GM21526 (cell line): Measurements from ENCODE around the gene GTF2A2.
"Not testable (repeated sequence)": the region's sequence is repeated elsewhere in the genome, so short reads cannot be mapped to it uniquely, and the experiment has no call there.

Experiments
- ATAC-seq: cut with Tn5 transposase; IDR thresholded peaks from one replicate; pipeline ENCODE4 v1.9.1; 2021; ENCODE audit warnings: moderate library complexity; ENCODE audit not compliant: unreplicated experiment, low FRiP score

Gene GTF2A2

GRCh38 chr15:59656897-59657634, at the start of gene GTF2A2:
Gene GTF2A2 (minus strand): TSS chr15:59657515. CDS start chr15:59652277, 5,238 bp downstream.
- ATAC-seq, result peak; percentile 96

GRCh38 chr15:59703979-59704796, 46.9 kb upstream of the GTF2A2 start:
- ATAC-seq, result no peak

- ATAC-seq, result no peak
These were observed 45.0 kb upstream of the GTF2A2 start for GRCh38 chr15:59702351-59702750.

GRCh38 chr15:59701880-59702279, 44.6 kb upstream of the GTF2A2 start:
- no peak for ATAC-seq

GRCh38 chr15:59699810-59700431, 42.6 kb upstream of the GTF2A2 start:
- no peak for ATAC-seq

- ATAC-seq, result not testable (repeated sequence)
These were observed 40.8 kb upstream of the GTF2A2 start for GRCh38 chr15:59698065-59698464.

GRCh38 chr15:59696332-59696731, 39.0 kb upstream of the GTF2A2 start:
- ATAC-seq, result no peak

- no peak for ATAC-seq
These were observed 37.5 kb upstream of the GTF2A2 start for GRCh38 chr15:59694779-59695178.

- ATAC-seq, result no peak
These were observed 34.0 kb upstream of the GTF2A2 start for GRCh38 chr15:59691194-59691805.

GRCh38 chr15:59689626-59690236, 32.4 kb upstream of the GTF2A2 start:
- ATAC-seq, result no peak

- peak; percentile 84 for ATAC-seq
These were observed 31.7 kb upstream of the GTF2A2 start, which contains the start of gene BNIP2 for GRCh38 chr15:59688782-59689625. Gene BNIP2 (minus strand): TSS chr15:59689320. CDS start chr15:59682457, 6,863 bp downstream.

- ATAC-seq, result peak; percentile 6
These were observed 31.1 kb upstream of the GTF2A2 start for GRCh38 chr15:59688423-59688781.

- ATAC-seq, result peak; percentile 34
These were observed 30.5 kb upstream of the GTF2A2 start for GRCh38 chr15:59687836-59688235.

- no peak for ATAC-seq
These were observed 29.1 kb upstream of the GTF2A2 start for GRCh38 chr15:59686389-59686788.

GRCh38 chr15:59685737-59686297, 28.5 kb upstream of the GTF2A2 start:
- no peak for ATAC-seq

- ATAC-seq, result no peak
These were observed 23.6 kb upstream of the GTF2A2 start for GRCh38 chr15:59680870-59681269.

- no peak for ATAC-seq
These were observed 23.0 kb upstream of the GTF2A2 start for GRCh38 chr15:59680346-59680745.

GRCh38 chr15:59678620-59679019, 21.3 kb upstream of the GTF2A2 start:
- no peak for ATAC-seq

GRCh38 chr15:59678172-59678571, 20.9 kb upstream of the GTF2A2 start:
- ATAC-seq, result no peak
